A172 (cell line): Measurements from ENCODE around the gene SPATA12. TPM values are rescaled to one million over a fixed set of nuclear protein-coding genes. Genes with fewer than 3 reads are reported as not detected.

Experiments used
- DNase-seq: peaks from one replicate; pipeline ENCODE4 v3.0.0-alpha.2; 2015; ENCODE audit warnings: low spot score
- total RNA-seq: library from RNA; depleted of rRNA; stranded (reverse); fragments of >200 nt; shearing (Covaris generic); gene quantifications from 2 replicates; pipeline ENCODE4 v1.2.3, GENCODE V29; 2014; rRNA removed

The SPATA12 gene
- total RNA-seq, 1 experiment from 2014 or later: 0.47 TPM

DNA sequence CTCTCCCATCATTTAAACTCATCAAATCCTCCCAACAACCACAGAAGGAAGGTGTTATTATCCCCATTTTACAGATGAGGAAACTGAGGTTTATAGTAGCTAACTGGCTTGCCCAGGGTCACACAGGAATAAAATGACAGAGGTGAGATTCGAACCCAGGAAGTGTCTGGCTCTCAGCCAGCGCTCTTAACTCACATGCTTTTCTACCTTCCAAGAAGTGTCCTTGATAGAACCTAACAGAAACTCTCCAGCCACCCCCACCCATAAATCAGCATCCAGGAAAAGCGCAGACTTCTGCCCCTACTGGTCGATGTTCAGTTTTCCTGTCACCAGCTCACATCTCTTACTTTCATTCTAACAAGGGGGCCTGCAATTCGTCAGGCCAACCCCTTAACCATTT lies 51.7 kb downstream of the SPATA12 start:
- DNase-seq: peak; percentile 23

DNA sequence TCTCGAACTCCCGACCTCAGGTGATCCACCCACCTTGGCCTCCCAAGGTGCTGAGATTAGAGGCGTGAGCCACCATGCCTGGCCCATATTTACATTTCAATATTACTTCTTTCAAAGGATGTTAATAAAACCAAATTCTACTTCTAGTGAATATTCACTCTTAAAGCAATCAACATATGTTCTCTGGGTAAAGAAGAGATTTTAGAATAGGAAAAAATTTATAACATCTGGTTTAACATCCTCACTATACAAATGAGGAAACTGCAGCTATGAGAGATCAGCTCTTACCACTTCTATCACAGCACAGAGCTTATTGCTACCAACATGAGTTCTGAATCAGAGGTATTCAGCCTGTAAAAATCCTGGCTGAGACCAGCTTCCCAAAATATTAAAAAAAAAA lies 56.0 kb downstream of the SPATA12 start:
- DNase-seq: no peak

GRCh38 chr3:57118254-57118653 lies 57.8 kb downstream of the SPATA12 start:
- no peak for DNase-seq

GRCh38 chr3:57120040-57120439 lies 59.6 kb downstream of the SPATA12 start:
- DNase-seq: no peak

DNA sequence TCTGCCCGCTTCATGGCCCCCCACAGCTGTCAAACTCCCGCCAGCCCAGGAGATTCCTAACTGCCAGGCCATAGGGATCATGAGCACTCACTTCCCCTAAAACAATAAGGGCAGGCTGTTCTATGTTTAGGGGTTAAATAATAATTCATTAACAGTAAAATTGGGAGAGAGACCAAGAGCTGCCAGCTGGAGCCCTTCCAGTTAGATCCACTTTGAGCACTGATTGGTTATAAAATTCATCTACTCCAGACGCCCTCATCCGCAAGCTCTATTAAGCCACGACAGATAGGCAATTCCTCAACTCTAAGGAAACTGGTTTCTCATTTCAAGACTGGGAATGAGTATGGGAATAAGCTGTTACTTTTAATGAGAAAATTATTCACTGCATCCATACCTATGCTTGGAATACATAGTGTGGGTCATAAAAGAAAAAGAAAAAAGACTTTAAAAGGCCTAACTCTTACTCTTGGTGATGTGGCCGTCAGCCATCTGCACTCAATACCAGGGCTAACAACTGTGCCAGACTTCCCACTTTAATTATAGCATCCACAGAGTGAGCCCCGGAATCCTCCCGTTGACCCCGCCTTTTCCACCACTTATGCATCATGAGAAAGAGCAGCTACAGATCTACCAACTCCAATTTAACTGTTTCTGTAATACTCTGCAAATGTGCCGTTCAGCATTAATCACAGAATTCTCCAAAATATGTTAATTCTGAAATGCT lies 60.1 kb downstream of the SPATA12 start:
- DNase-seq: no peak

Other genes with a start within 250 kb of the SPATA12 start
- gene IL17RD, start 104.7 kb downstream of the SPATA12 start, total RNA-seq: 1.5 TPM in 2 replicates
- 1.1 TPM in 1 of 2 replicates, not detected in the other for gene HESX1, start 139.3 kb downstream of the SPATA12 start, total RNA-seq
- gene APPL1, start 167.1 kb downstream of the SPATA12 start, total RNA-seq: 28.6 and 32.0 TPM in 2 replicates
- gene ASB14, start 232.0 kb downstream of the SPATA12 start, total RNA-seq: not detected in 2 replicates